PFSK-1 (cell line): Measurements from ENCODE around the gene SLC38A10.

Experiments used
- FOXP2 ChIP-seq: optimal IDR thresholded peaks from 2 replicates; pipeline ENCODE3; 2011; ENCODE audit warnings: borderline replicate concordance, control low read depth, inconsistent platforms; ENCODE audit not compliant: insufficient read depth; ENCODE audit errors: extremely low read length, extremely low read depth
- POLR2AphosphoS5 ChIP-seq: IDR thresholded peaks from 2 replicates; pipeline ENCODE4 v1.6.1; 2012; ENCODE audit warnings: low read depth, mild to moderate bottlenecking, control low read depth, low read length, moderate library complexity
- SIN3A ChIP-seq: IDR thresholded peaks from 2 replicates; pipeline ENCODE4 v1.6.1; 2012; ENCODE audit warnings: mild to moderate bottlenecking, low read length, moderate library complexity, borderline replicate concordance; ENCODE audit not compliant: insufficient read depth
- TAF1 ChIP-seq: IDR thresholded peaks from 2 replicates; pipeline ENCODE4 v1.6.1; 2012; ENCODE audit warnings: low read length, control low read depth, borderline replicate concordance; ENCODE audit not compliant: insufficient read depth
- TF ChIP-seq, protein P1 (sequence below), 2 experiments: IDR thresholded peaks; 2 replicates each; pipeline versions ENCODE4 v1.6.1 to v1.8.0; 2011 to 2012; ENCODE audit warnings: low read depth in 2 of 2, low read length in 2 of 2, control low read depth in 1 of 2, inconsistent platforms in 1 of 2, mild to moderate bottlenecking in 1 of 2, moderate library complexity in 1 of 2; ENCODE audit not compliant: insufficient read depth in 1 of 2

SLC38A10 gene

DNA sequence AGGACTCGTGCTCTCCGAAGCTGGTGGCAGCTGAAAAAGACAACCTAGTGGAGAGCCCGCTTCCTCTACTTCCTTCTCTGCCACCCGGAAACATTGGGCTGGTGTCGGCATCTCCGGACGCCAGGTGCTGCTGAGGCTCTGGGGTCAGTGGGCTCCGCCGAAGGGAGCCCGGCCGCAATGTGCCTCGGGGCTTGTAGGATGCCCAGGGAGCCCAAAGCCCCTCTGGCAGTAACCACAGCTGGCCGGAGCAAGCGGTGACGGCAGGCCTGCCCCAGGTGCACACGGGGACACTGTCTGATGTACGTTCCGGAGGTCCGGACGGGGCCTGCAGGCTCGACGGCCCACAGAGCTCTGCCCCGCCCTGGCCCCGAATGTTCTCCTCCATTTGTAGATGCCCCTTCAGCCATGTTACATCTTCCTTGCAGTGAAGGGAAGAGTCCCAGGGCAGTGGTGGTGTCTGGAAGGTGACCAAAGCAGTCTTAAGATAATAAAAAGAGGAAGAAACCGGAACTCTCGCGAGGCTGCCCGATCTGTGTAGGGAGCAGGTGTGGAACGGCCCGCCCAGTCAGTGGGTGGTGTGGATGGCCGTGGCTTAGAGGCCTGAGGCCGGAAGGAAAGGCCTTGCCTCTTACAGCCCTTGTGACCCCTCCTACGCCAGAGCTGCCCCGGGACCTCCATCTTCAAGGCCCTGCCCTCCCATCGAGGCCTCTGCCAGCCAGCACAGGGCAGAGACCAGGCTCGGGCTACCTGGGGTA, 33.3 kb downstream of the SLC38A10 start:
- TF ChIP-seq TAF1: no peak
- TF ChIP-seq, protein P1, sequence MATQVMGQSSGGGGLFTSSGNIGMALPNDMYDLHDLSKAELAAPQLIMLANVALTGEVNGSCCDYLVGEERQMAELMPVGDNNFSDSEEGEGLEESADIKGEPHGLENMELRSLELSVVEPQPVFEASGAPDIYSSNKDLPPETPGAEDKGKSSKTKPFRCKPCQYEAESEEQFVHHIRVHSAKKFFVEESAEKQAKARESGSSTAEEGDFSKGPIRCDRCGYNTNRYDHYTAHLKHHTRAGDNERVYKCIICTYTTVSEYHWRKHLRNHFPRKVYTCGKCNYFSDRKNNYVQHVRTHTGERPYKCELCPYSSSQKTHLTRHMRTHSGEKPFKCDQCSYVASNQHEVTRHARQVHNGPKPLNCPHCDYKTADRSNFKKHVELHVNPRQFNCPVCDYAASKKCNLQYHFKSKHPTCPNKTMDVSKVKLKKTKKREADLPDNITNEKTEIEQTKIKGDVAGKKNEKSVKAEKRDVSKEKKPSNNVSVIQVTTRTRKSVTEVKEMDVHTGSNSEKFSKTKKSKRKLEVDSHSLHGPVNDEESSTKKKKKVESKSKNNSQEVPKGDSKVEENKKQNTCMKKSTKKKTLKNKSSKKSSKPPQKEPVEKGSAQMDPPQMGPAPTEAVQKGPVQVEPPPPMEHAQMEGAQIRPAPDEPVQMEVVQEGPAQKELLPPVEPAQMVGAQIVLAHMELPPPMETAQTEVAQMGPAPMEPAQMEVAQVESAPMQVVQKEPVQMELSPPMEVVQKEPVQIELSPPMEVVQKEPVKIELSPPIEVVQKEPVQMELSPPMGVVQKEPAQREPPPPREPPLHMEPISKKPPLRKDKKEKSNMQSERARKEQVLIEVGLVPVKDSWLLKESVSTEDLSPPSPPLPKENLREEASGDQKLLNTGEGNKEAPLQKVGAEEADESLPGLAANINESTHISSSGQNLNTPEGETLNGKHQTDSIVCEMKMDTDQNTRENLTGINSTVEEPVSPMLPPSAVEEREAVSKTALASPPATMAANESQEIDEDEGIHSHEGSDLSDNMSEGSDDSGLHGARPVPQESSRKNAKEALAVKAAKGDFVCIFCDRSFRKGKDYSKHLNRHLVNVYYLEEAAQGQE (IDR thresholded peaks at IDR 0.05; ENCODE audit: insufficient read depth in 1 of 2, low read depth in 2 of 2, low read length in 2 of 2): no peak
- TF ChIP-seq SIN3A: no peak
- no peak for TF ChIP-seq FOXP2
- TF ChIP-seq POLR2AphosphoS5: no peak

DNA sequence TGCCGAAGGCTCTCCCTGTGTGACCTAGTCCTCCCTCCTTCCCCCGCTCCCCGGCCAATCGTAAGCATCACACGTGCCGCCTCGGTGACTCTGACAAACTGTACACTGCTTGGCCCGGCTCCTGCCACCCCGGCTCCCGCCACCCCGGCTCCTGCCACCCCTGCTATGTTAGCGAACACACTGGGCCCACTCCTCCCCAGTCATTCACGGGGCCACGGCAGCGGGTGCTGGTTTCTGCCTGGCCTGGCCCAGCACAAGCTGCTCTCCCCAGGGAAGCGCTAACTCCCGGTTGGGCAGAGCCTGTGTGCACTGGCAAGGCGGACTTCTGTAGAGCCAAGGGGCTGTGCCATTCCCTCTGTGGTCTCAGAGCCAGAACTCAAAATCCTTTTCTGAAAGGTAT, 34.0 kb downstream of the SLC38A10 start:
- TF ChIP-seq, protein P1 (IDR thresholded peaks at IDR 0.05; ENCODE audit: insufficient read depth in 1 of 2, low read depth in 2 of 2, low read length in 2 of 2): no peak
- TF ChIP-seq FOXP2 (no peak), SIN3A (no peak), POLR2AphosphoS5 (no peak), TAF1 (no peak)

DNA sequence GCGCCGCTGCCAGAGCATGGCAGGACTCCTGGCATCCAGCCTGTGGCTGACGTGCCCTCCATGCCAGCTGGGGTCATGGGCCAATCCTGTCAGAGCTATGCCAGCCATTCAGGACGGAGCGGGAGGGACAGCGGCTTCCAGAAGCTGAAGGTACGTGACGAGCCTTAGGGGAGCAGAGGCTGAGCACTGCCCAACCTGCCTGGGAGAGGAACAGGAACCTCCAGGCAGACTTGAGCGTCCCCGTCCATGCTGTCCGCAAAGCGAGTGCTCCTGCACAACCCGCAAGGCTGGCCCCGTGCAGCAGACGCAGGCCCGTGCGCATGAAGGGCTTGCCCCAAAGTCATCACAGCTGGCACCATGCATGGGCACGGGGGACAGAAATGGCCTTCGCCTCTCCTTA, 34.5 kb downstream of the SLC38A10 start:
- TF ChIP-seq POLR2AphosphoS5 (no peak), SIN3A (no peak)

DNA sequence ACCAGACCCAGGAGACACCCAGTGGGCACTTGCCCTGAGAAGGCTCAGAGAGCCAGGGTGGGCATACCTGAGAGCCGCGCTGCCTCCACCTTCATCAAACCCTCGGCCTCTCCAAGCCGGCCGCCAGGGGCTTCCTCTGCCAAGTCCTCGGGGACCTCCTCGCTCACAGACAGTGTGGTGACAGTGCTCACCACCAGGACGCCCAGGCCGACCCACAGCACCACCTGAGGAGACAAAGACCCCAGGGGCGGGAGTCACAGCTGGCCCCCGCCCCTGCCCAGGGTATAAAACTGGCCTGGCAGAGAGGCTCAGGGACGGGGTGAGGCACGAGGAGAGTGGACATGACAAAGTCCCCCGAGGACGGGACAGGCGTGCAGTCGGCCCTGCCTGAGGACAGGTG, 34.9 kb downstream of the SLC38A10 start:
- no peak for TF ChIP-seq TAF1
- TF ChIP-seq POLR2AphosphoS5: no peak
- no peak for TF ChIP-seq SIN3A
- TF ChIP-seq, protein P1 (IDR thresholded peaks at IDR 0.05; ENCODE audit: insufficient read depth in 1 of 2, low read depth in 2 of 2, low read length in 2 of 2): no peak
- no peak for TF ChIP-seq FOXP2

DNA sequence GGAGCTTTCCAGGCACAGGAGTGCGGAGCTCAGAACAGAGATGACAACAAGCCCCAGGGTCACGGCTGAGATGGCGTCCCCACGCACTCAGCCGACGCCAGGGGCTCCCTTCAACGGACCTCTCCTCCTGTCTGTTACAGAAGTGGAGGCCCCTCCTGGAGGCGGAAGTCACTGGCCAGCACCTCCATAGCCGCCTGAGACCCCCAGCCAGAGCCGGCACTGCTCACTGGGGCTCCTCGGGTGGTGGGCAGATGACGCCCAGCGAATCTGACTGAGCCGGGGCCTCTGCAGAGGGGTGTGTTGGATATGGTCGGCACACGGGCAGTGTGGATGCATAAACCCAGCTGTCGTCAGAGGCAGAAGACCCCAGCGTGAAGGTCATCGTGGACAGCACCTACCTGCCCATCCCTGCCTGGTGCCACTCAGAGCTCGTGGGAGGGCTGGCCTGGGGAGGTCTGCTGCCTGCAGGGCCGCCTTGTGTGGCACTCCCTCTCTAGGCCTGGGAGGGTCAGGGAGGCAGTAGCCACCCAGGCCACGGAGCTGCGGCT, 36.0 kb downstream of the SLC38A10 start:
- no peak for TF ChIP-seq FOXP2
- no peak for TF ChIP-seq POLR2AphosphoS5
- no peak for TF ChIP-seq SIN3A
- TF ChIP-seq, protein P1 (IDR thresholded peaks at IDR 0.05; ENCODE audit: insufficient read depth in 1 of 2, low read depth in 2 of 2, low read length in 2 of 2): no peak
- no peak for TF ChIP-seq TAF1
